NB4 (cell line): ENCODE measurements around the gene VSTM2A.

Experiments
- CTCF ChIP-seq: IDR thresholded peaks from one replicate; pipeline ENCODE4 v1.5.1; 2012; ENCODE audit warnings: low read depth, low read length
- POLR2A ChIP-seq: IDR thresholded peaks from 2 replicates; pipeline ENCODE4 v1.6.1; 2011; ENCODE audit warnings: mild to moderate bottlenecking; ENCODE audit not compliant: insufficient read length; ENCODE audit errors: extremely low read depth

GRCh38 chr7:54538122-54538521 is 4.1 kb upstream of the VSTM2A start:
- TF ChIP-seq CTCF (no peak), POLR2A (no peak)
